B cell (primary cell): ENCODE data around the gene MBTPS1. TPM values are rescaled to one million over a fixed set of nuclear protein-coding genes. Genes with fewer than 3 reads are reported as not detected.
A peak's percentile ranks its signal among the peaks of the same experiment; 100 is the strongest.

Experiments
- ATAC-seq: fragments of 200-7000 bp; cut with Tn5 transposase; one replicate; pipeline ENCODE4 v1.10.0; 2021; ENCODE audit warnings: low read depth, mild to moderate bottlenecking, moderate number of reproducible peaks, moderate library complexity
- CTCF ChIA-PET: fragments of 350-600 bp; sonication (Branson Sonifier 250); formaldehyde crosslinking; loops from one replicate; lab custom pipeline; 2021; ENCODE audit warnings: antibody characterized with exemption, inconsistent platforms; lab: Charles Lee
- POLR2A ChIA-PET: fragments of 350-600 bp; sonication (Branson Sonifier 250); formaldehyde crosslinking; loops from one replicate; lab custom pipeline; 2021; ENCODE audit warnings: antibody characterized with exemption; lab: Charles Lee
- DNase-seq: peaks from one replicate; pipeline ENCODE4 v3.0.0; 2013
- H2AFZ ChIP-seq: 2 replicates; pipeline ENCODE4 v1.6.1; 2012; ENCODE audit warnings: mild to moderate bottlenecking, low read depth, low read length; ENCODE audit not compliant: insufficient read depth, poor library complexity, severe bottlenecking
- H3K27ac ChIP-seq, 2 donors: 1 replicate in 1 of 2; 2 replicates in 1 of 2; pipeline ENCODE4 v1.5.1; 2012 to 2013; ENCODE audit warnings: low read length in 2 of 2, mild to moderate bottlenecking in 2 of 2, moderate library complexity in 1 of 2
- H3K27me3 ChIP-seq, 4 experiments: fragments of 200-600 bp in 1 of 4; sonication (generic) in 1 of 4; replicated peaks in 1 of 4; 1 replicate in 2 of 4; 2 replicates in 2 of 4; pipeline versions ENCODE4 v1.6.1 to v1.7.0; 2013 to 2016; ENCODE audit warnings: low read length in 3 of 4, mild to moderate bottlenecking in 2 of 4, mixed read lengths in 1 of 4, moderate library complexity in 1 of 4; ENCODE audit not compliant: insufficient read depth in 4 of 4, control insufficient read depth in 3 of 4; ENCODE audit errors: control extremely low read depth in 1 of 4
- H3K36me3 ChIP-seq, 2 experiments: replicated peaks in 1 of 2; 1 replicate in 1 of 2; 2 replicates in 1 of 2; pipeline versions ENCODE4 v1.6.1 to v1.7.1; 2013; ENCODE audit warnings: low read length in 1 of 2; ENCODE audit not compliant: insufficient read depth in 2 of 2, control insufficient read depth in 1 of 2; ENCODE audit errors: control extremely low read depth in 1 of 2, extremely low read depth in 1 of 2
- H3K4me1 ChIP-seq, 2 donors: fragments of 200-600 bp in 1 of 2; sonication (generic) in 1 of 2; 1 replicate in 1 of 2; 2 replicates in 1 of 2; pipeline versions ENCODE4 v1.5.1 to v1.6.1; 2013 to 2017; ENCODE audit warnings: low read length in 2 of 2; ENCODE audit not compliant: control insufficient read depth in 2 of 2, insufficient read depth in 2 of 2
- H3K4me2 ChIP-seq: replicated peaks from 2 replicates; pipeline ENCODE3; 2012; ENCODE audit warnings: mild to moderate bottlenecking, low read depth, low read length; ENCODE audit not compliant: poor library complexity, severe bottlenecking
- H3K4me3 ChIP-seq, 5 experiments: fragments of 200-600 bp in 1 of 5; sonication (generic) in 1 of 5; 1 replicate in 3 of 5; 2 replicates in 2 of 5; pipeline versions ENCODE4 v1.5.1 to v1.7.0; 2011 to 2016; ENCODE audit warnings: low read length in 4 of 5, mild to moderate bottlenecking in 4 of 5, low read depth in 2 of 5, control low read depth in 1 of 5, moderate library complexity in 1 of 5; ENCODE audit not compliant: insufficient read depth in 1 of 5; ENCODE audit errors: control extremely low read depth in 1 of 5, extremely low read depth in 1 of 5
- H3K79me2 ChIP-seq: fragments of 200-600 bp; sonication (generic); one replicate; pipeline ENCODE4 v1.6.0; 2016; ENCODE audit warnings: low read length; ENCODE audit not compliant: control insufficient read depth, insufficient read depth
- H3K9ac ChIP-seq: fragments of 200-600 bp; sonication (generic); 2 replicates; pipeline ENCODE4 v1.6.1; 2017; ENCODE audit warnings: mild to moderate bottlenecking, low read length, moderate library complexity
- H3K9me3 ChIP-seq, 3 donors: one replicate each; pipeline versions ENCODE4 v1.6.1 to v1.7.1; 2013; ENCODE audit warnings: low read length in 2 of 3; ENCODE audit not compliant: control insufficient read depth in 2 of 3, insufficient read depth in 1 of 3; ENCODE audit errors: control extremely low read depth in 1 of 3
- H4K20me1 ChIP-seq: 2 replicates; pipeline ENCODE4 v1.6.0; 2012; ENCODE audit warnings: mild to moderate bottlenecking, low read length; ENCODE audit not compliant: insufficient read depth, control insufficient read depth, poor library complexity, severe bottlenecking
- H3K27ac Mint-ChIP-seq: one replicate; pipeline ENCODE4 v1.8.0; 2021; ENCODE audit warnings: mixed read lengths
- H3K27me3 Mint-ChIP-seq: one replicate; pipeline ENCODE4 v1.8.0; 2021; ENCODE audit warnings: mixed read lengths
- H3K4me1 Mint-ChIP-seq: one replicate; pipeline ENCODE4 v1.8.0; 2021; ENCODE audit warnings: mixed read lengths
- H3K4me3 Mint-ChIP-seq: one replicate; pipeline ENCODE4 v1.8.0; 2021; ENCODE audit warnings: mixed read lengths
- H3K9me3 Mint-ChIP-seq: one replicate; pipeline ENCODE4 v1.8.0; 2022; ENCODE audit warnings: mixed read lengths; ENCODE audit not compliant: insufficient read depth
- EZH2 ChIP-seq: IDR thresholded peaks from 2 replicates; pipeline ENCODE4 v1.6.1; 2012; ENCODE audit warnings: borderline replicate concordance, low read depth, mild to moderate bottlenecking, moderate library complexity, low read length; ENCODE audit not compliant: insufficient read depth, poor library complexity, severe bottlenecking
- WGBS: methylation state at CpG from one replicate; pipeline ENCODE4 v1.1.5; 2013; ENCODE audit warnings: missing lambda C conversion rate; ENCODE audit not compliant: insufficient coverage; 5-methylcytosine and 5-hydroxymethylcytosine counted together
- intact Hi-C: fragments of 100-400 bp; cut with micrococcal nuclease; formaldehyde crosslinking; loops from one replicate; pipeline ENCODE4 v1.10.0; 2022
- polyA plus RNA-seq: library from polyadenylated mRNA; depleted of rRNA; stranded (reverse); fragments of >200 nt; gene quantifications from 2 replicates; pipeline ENCODE4 v1.2.3, GENCODE V29; 2012
- total RNA-seq, 2 donors: library from RNA; stranded (reverse); fragments of 120-200 nt in 1 of 2; gene quantifications; 1 replicate in 1 of 2; 2 replicates in 1 of 2; pipeline versions ENCODE4 v1.2.3 to v1.2.4, GENCODE V29; 2013 to 2022
- TF ChIP-seq, protein P1 (sequence below): fragments of 200-600 bp; IDR thresholded peaks from one replicate; pipeline ENCODE4 v1.8.0; 2022; ENCODE audit warnings: antibody characterized with exemption, mild to moderate bottlenecking

Gene MBTPS1
- total and polyA plus RNA-seq, 2 donors (not counting 1 experiment from before 2014, with no cell fraction given) = 85.9 to 120 TPM

DNA sequence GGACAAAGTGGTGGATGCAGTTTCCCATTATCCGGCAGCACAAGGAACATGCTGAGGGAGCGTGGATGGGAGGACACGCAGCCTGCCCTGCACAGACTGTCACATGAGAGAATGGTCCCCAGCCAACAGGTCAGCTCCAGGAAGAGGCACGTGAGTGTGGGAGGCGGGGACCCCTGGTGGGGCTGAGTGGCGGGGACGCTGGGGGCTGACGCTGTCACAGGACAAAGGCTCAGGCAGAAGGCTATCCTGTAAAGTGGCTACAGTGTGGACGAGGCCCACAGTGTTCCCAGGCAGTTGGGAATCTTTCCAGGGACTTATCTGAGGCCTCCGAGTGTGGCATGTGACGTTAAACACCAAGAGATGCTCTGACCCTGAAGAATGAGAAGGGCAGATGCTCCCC is 30.4 kb downstream of the MBTPS1 start:
- Histone ChIP-seq H2AFZ (no peak overlapping the region), H3K4me2 (peak overlapping the region; percentile 44), H3K9ac (no peak overlapping the region), H3K79me2 (peaks cover 9% of the 10 kb centered on the region), H3K36me3 (peaks cover 0 to 67% of the 10 kb centered on the region in 2 experiments), H3K4me1 (peaks cover 28 to 40% of the 10 kb centered on the region in 2 donors), H3K27ac (no peak overlapping the region), H3K9me3 (no peaks in the 10 kb centered on the region), H3K27me3 (no peaks in the 10 kb centered on the region), H4K20me1 (peaks cover 59% of the 10 kb centered on the region), H3K4me3 (no peak overlapping the region)
- H3K27me3 Mint-ChIP-seq = no peaks in the 10 kb centered on the region
- H3K27ac Mint-ChIP-seq = no peak overlapping the region
- TF ChIP-seq, protein P1, sequence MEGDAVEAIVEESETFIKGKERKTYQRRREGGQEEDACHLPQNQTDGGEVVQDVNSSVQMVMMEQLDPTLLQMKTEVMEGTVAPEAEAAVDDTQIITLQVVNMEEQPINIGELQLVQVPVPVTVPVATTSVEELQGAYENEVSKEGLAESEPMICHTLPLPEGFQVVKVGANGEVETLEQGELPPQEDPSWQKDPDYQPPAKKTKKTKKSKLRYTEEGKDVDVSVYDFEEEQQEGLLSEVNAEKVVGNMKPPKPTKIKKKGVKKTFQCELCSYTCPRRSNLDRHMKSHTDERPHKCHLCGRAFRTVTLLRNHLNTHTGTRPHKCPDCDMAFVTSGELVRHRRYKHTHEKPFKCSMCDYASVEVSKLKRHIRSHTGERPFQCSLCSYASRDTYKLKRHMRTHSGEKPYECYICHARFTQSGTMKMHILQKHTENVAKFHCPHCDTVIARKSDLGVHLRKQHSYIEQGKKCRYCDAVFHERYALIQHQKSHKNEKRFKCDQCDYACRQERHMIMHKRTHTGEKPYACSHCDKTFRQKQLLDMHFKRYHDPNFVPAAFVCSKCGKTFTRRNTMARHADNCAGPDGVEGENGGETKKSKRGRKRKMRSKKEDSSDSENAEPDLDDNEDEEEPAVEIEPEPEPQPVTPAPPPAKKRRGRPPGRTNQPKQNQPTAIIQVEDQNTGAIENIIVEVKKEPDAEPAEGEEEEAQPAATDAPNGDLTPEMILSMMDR = no peak
- TF ChIP-seq EZH2 = no peak
- WGBS = 93% methylated on average over 11 of the region's 11 CpGs
- H3K9me3 Mint-ChIP-seq = no peaks in the 10 kb centered on the region
- H3K4me1 Mint-ChIP-seq = peaks cover 41% of the 10 kb centered on the region
- ChIA-PET CTCF (interaction anchor here (0.6 to 6.1 kb wide), 7 partner anchors 21 to 240 kb away, joined by 3 to 60 read pairs (median 7); partner anchors contain the start of genes MBTPS1 and TAF1C), POLR2A (no interaction called here)
- ATAC-seq = no peak
- intact Hi-C loops = loop anchor here (5.0 to 10.0 kb wide), 2 partner anchors 56 to 418 kb away; partner anchors contain the start of gene MEAK7
- peak overlapping the region; percentile 23 for H3K4me3 Mint-ChIP-seq
- DNase-seq = no peak

DNA sequence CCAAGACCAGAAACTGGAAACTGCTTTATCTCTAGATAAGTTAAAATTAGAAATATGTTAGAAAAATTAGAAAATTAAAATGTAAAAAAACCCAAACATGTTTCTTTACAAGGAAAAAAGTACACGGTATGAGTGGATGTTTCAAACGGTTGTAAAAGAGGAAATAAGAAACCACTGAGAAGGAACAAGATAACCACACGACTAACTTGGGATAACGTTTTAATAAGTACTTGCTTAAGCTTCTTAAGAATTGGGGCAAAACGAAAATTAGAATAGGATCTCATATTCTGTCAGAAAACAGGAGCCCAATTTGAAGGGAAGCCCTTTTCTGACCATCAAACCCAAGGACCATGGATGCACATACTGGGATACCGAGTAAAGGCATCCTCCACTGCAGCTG is 31.0 kb downstream of the MBTPS1 start:
- Mint-ChIP-seq H3K4me3 (peak overlapping the region; percentile 23), H3K9me3 (no peaks in the 10 kb centered on the region), H3K4me1 (peaks cover 41% of the 10 kb centered on the region), H3K27me3 (no peaks in the 10 kb centered on the region), H3K27ac (peak overlapping the region; percentile 32)
- Histone ChIP-seq H3K9me3 (no peaks in the 10 kb centered on the region), H3K4me2 (peak overlapping the region; percentile 44), H3K4me3 (no peak overlapping the region), H3K9ac (no peak overlapping the region), H3K79me2 (peaks cover 11% of the 10 kb centered on the region), H4K20me1 (peaks cover 65% of the 10 kb centered on the region), H2AFZ (no peak overlapping the region), H3K27ac (no peak overlapping the region), H3K27me3 (no peaks in the 10 kb centered on the region), H3K4me1 (peaks cover 28 to 40% of the 10 kb centered on the region in 2 donors), H3K36me3 (peaks cover 0 to 66% of the 10 kb centered on the region in 2 experiments)
- DNase-seq (peak; percentile 57), ATAC-seq (peak; percentile 42)
- WGBS = 0% methylated on average over 2 of the region's 6 CpGs
- POLR2A ChIA-PET = interaction anchor here (1.1 kb wide), 1 partner anchor 31 kb away, joined by 5 read pairs; the partner anchor contains the start of gene MBTPS1
- intact Hi-C loops = loop anchor here (5.0 to 10.0 kb wide), 2 partner anchors 57 to 419 kb away; partner anchors contain the start of gene MEAK7
- CTCF ChIA-PET = interaction anchor here (0.6 to 6.1 kb wide), 7 partner anchors 20 to 240 kb away, joined by 3 to 60 read pairs (median 7); partner anchors contain the start of genes MBTPS1 and TAF1C
- no peak for TF ChIP-seq EZH2
- TF ChIP-seq, protein P1 = no peak
